Activated naive CD4-positive, alpha-beta T cell (primary cell): ENCODE results near the gene ETFB.

Experiments used
- DNase-seq, 4 experiments: peaks; one replicate each; lab custom pipeline; 2025; lab: John Stamatoyannopoulos, UW

Gene ETFB

DNA sequence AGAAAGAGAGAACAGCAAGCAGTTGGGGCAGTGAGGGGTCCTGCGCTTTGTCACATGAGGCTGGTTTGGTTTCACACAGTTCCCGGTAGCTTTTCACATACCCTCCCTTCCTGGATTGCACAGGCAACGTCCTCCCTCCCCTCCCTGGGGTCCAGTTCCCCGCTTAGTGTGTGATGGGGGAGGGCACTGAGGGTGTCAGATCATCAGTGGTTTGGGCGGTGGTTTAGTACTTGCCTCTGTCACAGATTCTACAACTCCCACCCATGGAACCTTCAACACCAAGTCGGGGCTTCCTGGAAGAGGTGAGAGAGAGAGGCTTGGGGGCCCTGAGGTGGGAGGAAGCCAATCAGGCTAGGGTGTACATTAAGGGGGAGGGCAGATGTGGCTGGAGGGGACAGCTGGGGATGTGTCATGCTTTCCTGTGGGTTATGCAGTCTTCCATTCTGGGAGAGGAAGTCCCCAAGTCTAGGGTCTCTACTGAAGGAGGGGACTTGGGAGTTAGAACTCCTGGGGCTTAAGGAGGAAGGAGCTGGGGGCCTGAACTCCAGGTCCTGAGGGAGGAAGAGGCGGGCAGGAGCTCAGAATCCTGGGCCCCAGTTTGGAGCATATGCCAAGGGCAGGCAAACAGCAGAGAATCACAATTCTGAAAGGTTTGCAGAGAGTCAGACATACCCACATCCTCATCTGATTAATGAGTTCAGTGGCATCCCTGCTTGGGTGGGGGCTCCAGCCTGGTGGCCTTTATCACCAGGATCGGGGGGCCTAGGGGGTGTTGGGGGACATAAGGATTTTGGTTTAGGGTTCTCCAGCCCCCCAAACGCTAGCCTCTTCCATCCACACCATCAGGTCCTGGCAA lies 6.7 kb upstream of the ETFB start, which contains the start of gene NKG7:
Gene NKG7 (minus strand): TSS at position 6 of the 856 bp plus-strand sequence. CDS start 119 bp downstream, outside the sequence.
- DNase-seq: peak in 2 of 4 experiments; percentile 12 to 29

DNA sequence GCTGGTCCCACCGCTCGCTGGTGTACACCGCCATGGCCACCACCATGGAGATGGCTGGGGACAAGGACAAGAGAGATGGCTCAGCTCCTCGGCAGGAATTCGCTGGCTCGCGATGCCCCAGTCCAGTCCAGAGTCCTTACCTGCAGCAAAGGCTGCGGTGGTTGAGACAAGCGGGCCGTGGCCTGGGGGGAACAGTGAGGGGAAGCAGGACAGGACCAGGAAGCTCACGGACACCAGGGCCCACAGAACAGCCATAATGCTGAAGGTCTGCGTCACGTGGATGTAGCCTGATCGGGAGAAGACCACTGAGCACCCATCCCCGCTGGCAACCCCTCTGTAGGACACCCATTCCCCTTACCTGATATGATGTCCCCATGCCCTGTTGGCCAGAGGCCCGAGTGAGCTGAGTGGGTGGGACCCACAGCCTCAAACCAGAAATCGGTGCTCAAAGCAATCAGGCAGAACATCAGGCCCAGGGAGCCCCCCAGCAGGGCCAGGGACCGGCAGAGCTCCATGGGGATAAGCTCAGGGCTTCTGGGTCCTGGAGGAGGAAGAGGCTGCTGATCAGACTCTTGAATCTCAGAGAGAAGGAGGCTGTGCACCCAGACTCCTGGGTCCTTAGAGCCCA lies 5.9 kb upstream of the ETFB start:
- no peak for DNase-seq

DNA sequence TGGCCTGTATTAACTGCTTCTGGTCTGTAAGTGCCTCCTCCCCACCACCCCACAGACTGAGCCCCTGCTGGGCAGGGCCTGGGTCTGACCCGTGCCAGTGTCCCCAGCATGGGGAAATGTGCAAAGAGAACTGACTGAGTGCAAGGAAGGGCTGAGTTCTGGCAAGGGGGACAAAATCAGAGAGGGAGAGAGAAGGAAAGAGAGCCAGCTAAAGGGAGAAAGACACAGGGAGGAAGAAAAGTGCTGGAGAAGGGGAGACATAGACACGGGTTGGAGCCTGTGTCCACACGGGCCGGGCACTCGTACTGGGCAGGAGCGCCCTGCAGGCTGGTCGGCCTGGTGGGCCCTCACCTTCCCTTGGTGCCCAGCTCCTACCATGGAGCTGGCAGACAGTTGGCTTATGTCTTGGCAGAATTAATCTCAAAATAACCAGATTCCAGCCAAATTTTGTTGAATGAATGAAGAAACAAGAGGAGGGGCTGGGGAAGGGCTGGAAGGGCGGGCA lies 5.0 kb upstream of the ETFB start:
- no peak for DNase-seq

DNA sequence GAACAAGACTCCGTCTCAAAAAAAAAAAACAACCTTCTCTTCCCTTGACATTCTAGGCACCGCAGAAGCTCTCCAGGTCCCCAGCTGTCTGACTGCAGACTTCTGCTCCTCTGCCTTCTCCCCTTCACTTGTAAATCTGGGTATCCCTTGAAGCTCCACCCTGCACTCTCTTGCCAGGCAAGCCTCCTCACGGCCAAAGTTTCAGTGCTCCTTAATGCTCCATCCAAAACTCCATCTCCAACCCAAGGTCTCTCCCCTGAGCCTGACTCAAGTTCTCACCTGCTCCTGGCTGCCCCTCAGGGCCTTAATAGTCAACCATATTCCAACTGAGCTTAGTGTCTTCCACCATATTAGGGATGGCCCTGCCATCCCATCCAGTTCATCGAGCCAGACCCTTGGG lies 4.0 kb upstream of the ETFB start:
- DNase-seq: no peak

DNA sequence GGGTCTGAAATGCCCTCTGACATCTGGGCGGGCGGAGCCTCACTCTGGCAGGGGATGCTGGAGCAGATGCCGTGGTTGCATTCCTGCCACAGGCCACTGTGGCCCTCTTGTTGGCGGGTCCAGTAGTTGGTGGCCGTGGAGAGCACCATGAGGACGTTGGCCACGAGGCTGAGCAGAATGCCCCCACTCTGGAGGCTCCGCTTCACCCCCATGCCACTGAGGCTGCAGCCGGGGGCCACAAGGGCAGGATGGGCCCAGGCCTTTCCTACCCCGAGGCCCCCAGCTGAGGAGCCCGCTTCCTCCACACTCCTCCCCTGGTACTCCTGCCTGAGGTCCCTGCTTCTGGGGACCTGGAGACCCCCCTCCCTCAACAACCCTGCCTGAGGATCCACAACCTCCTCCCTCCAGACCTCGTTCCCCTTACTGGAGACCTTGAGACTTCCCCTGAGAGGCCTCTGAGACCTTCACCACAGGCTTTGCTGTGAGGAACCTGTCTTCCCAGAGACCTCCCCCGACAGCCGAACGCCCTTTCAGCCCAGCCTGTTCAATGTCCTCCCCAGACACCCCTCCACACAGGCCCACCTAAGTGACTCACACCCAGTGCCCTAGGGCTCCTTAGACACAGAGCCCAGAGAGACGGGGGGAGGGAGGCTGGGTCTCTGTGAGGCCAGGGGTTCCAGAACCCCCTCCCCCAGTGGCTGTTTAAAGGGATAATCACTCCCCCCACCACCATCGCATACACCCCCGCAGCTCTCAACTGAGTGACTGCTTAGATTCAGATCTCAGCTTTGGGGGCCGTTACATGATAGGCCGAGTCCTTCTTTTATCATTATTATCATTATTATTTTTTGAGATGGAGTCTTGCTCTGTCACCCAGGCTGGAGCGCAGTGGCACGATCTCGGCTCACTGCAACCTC lies 2.4 kb upstream of the ETFB start, which contains the start of gene CLDND2:
Gene CLDND2 (minus strand): TSS at position 638 of the 917 bp plus-strand sequence. CDS start 426 bp downstream, at position 212.
- peak in 1 of 4 experiments; percentile 23 for DNase-seq

DNA sequence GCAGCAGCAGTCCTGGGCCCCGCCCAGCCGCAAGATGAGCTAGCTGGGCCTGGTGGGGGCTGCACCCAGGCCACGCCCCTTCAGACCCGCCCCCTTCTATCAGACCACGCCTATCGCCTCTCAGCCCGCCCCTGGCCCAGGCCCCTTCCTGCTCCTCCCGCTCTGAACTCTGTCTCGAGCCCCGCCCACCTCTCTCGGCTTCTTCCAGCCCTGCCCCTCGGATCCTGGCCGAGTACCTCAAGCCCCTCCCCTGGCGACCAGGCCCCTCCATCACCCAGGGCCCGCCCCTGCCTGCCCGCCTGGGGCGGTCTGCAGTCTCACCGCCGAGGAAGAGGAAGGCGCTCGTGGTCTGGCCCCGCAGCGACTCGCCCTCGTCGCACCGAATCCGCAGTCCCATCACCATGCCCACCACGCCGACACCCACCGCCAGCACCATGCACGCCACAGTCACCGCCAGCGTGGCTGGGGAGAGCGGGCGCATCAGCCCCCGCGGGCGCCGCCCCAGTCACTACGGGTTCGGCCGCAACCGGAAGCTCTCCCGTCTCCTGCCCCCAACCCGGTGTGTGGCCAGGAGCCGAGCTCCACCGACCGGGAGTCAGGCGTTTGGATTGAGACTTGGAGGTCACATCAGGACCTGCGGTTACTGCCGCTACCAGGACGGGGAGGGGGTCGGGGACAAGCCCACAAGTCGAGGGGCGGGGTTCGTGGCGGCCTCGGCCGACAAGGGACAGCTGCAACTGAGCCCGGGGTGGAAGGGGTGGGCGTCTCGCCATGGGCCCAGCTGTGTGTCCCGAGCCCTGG lies 1.6 kb upstream of the ETFB start:
- peak; percentile 83 to 90 (median 88) for DNase-seq

DNA sequence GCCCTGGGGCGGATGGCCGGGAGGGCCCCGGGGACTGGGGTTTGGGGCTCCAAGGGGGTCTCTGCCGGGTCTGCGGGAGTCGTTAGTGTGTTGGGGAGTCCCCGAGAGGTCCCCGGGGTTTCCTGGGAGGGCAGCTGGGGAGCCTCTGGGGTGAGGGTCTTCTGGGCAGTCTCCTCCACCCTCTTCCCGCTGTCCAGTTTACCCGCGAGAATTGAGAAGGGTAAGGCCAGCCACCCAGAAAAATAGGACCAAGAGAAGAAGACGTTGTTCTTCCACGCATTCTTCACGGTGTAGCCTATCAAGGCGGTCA lies 1.0 kb upstream of the ETFB start:
- no peak for DNase-seq

DNA sequence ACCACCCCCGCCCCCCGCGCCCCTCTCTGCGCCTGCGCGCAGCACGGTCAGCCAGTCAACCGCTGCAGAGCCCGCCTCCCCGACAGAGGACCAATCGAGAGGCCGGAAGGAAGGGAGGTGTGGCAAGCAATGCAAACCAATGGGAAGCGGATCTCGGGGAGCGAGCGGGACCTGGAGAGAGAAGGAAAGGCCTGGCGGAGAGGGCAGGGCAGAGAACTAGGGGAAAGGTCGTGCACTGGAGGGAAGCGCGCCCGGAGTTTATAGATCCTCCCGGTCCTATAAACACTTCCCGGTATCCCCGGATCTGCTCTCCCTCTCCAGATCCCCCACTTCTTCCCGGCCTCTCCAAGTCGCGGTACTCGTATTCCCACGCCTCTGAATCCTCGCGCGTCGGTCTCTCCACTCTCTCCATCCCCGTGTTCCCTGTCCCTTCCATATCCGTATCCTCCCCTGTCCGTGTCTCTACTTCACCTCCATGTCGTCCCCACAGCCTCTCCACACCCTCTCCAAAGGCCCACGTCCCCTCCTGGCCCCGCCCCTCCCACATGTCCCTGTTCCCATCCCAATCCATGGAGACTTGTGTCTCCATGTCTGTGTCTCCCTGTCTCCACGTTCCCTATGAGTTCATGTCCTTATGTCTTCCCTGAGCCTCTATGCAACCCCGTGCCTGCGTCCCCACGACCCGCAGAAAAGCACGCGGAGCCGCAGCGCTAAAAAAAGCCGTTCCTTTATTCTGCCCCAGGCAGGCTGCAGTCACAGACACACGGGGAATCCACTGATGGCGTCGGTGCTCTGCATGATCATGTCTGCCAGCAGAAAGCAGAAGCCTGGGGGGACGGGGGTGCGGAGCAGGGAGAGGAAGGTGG lies 434 bp upstream of the ETFB start:
- peak; percentile 63 to 83 (median 77) for DNase-seq

DNA sequence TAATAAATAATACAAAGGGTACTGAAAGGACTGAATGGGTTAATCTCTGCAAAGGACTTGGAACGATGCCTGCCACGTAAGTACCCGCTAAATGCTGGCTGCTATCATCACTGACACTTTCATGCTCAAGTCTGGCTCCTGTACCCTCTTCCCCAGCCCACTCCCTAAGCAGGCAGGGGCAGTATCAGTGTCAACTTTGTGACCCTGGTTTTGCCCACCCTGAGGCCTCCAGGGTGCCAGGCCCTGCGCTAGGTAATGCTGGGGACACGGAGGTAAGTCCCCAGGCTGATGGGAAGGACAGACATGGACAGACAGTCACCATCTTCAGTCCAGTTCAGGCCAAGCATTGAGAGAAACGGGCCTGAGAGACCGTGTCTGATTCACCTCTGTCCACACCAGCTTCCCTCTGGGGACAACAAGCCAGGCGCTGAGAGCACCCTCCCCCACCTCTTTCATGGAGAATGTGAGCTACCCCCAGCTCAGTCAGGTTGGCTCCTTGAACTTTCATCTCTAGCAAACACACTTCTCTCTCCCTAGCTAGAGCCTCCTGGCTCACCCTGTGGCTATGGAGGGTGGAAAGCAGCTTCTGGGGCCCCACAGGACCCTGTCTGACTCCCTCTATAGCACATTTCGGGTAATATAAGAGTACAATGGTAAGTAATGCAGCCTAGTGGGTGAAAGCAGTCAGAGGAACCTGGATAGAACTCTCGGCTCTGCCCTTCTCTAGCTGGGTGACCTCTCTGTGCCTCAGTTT lies 800 bp downstream of the ETFB start:
- no peak for DNase-seq

DNA sequence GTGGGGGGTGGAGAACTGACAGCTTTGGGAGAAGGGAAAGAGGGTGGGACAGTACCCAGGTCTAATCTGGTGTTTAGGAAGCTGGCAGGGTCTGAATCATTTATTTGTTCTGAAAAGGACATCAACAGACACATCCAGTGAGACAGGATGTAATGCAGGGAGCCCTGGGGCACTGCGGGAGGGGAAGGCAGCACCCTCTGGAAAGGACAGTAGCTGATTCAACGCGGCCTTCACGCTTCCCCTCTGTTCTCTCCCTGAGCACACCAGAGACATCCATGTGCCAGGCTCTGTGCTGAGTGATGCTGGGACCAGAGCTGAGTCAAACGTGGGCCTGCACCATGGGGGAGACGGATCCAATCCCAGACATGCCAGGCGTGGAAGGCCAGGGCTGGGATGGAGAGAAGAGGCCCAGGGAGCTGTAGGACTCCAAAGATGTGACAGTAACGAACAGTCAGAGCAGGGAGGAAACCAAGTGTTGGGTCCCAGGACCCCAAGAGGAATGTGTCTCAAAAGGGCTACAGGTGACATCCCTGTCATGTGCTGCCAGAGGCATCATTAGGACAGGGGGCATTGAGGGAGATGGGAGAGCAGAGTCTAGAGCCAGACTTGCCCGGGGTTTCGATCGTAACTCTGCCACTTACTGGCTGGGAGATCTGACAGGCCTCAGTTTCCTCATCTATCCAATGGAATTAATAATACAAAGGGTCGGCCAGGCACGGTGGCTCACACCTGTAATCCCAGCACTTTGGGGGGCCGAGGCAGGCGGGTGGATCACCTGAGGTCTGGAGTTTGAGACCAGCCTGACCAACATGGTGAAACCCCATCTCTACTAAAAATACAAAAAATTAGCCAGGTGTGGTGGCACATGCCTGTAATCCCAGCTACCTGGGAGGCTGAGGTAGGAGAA lies 1.7 kb downstream of the ETFB start:
- DNase-seq: no peak

DNA sequence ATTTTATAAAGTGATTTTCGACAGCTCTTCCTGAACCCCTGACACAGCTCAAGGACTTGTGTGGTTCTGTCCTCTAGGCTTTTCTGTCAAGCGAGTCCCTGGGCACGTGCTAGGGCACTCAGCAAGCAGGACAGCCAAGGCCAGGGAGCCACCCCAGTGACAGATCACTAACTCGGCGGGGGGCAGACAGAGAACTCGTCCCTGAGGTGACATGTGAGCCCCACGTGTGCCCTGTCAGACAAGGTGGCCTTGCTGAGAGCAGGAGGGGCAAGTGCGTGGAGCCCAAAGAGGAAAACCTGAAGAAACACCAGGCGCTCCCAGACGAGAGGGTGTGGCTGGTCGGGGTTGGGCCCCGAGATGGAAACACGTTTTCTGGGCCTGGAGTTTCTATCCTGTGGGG lies 4.9 kb downstream of the ETFB start:
- no peak for DNase-seq

DNA sequence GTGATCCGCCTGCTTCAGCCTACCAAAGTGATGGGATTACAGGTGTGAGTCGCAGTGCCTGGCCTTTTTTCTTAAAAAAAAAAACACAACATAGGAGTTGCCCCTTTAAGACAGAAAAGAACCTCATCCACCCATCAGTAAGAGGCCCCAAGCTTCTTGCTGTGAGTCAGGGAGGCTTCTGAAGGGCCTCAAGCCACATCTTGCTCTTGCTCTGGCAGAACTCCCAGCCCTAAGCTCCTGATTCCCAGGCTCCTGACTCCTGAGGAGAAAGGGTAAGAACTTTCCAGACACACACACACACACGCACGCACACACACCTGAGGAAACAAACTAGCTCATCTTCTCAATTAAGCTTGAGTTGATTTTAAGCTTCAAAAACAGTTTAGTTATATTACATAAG lies 6.9 kb downstream of the ETFB start:
- no peak for DNase-seq

DNA sequence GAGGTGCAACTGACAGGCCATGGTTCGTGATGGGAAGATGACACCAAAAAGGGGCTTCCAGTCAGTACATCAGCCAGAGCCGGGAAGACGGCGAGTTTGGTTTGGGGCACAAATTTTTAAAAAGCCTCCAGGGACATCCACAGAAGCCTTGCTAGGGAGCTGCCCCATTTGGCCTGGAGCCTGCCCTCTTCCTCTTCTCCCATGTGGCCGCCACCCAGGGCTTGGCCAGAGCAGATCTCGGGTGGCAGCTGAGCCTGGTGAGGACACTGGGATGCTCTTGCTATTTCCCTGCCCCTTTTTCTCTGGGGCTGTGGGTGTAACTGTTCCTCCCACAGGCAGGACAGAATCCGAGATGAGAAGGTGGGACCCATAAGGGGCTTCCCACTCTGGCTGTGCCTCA lies 8.2 kb downstream of the ETFB start:
- no peak for DNase-seq

DNA sequence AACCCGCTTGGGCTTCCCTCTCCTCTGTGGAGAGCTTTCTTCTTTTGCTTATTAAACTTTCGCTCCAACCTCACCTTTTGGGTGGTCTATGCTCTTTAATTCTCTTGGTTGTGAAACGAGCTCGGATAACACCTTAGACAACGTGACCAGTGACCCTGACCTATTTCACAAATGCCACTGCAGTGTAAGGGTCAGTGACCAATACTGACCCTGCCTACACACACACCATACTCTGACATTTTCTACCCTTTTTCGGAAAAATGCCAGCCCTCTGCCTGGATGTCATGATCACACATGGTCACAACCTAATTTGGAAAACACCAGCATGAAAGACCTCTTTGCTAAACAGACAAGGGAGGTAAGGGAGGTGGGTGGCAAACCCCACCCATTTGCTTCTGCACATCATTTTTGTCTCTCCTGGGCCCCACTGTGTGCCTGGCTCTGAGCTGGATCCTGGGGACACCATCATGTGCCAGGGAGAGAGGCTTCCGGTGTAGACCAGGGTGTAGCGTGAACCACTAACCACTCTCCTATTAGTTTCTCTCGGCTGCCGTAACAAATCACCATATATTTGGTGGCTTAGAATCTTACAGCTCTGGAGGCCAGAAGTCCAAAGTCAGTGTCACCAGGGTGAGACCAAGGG lies 9.9 kb downstream of the ETFB start:
- DNase-seq: no peak

DNA sequence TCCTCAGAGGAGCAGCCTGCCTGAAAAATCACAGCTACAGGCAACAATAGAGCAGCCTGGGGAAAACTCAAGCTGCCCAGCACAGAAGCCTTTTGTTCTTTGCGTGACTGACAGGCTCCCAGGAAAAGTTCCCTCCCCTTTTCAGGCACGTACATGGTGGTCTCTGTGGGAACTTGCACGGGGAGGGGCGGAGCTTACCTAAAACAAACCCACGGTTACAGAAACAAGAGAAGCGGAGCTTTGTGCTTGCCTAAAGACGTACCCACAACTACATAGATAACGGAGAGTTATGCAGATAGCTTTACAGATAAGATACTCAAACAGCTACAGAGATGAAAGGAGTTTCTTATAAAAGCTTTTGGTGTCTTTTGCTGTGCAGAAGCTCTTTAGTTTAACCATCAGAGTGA lies 11.4 kb downstream of the ETFB start:
- DNase-seq: no peak

DNA sequence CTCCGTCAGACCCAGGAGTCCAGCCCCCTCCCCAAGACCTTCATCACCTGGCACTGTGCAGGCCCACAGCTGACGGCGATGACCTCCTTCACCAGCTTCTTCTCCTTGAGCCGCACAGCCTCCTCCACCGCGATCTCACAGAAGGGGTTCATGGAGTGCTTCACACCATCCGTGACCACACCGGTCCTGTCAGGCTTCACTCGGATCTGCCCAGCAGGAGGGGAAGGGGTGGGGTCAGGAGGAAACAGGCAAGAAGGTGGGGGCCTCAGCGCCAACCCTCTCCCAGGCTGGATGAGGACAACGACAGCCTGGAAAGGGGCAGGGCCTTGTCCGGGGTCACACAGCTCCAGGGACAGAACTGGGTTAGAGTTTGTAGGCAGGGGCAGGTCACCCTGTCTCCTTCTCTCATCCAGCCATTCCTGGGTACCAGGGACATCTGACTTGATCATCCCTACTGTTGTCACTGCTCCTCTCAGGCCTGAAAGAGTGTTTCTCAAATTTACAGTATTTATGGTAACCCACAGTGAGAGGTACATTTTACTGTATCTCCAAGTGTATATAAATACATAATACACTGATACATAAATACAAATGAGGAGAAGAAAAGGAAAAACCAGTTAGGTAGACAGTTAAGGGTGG lies 12.0 kb downstream of the ETFB start:
- no peak for DNase-seq

DNA sequence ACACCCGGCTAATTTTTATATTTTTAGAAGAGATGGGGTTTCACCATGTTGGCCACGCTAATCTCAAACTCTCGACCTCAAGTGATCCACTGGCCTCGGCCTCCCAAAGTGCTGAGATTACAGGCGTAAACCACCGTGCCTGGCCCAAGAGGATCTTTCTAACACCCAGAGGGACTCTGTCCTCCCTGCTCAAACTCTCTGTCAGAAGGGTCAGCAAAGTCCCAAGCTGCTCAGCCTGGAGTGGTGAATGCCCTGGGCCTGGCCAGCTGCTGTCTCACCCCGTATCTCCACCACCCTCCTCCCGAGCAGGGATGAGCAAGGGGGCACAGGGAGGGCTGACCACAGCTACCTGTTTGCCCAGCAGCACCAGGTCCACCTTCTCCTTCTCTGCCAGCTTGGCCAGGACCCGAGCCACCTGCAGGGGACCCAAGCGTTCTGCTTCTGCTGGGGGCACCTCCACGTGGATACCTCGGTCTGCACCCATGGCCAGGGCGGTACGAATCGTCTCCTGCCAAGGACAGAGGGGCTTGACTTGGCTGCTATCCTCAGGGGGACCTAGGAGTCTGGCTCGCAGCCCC lies 13.3 kb downstream of the ETFB start:
- no peak for DNase-seq
